A673 (cell line): ENCODE results near the gene STRN.

Experiments
- CTCF ChIP-seq: fragments of 300-800, 200-600 bp; sonication (generic); conservative IDR thresholded peaks from 2 replicates; pipeline ENCODE4 v1.5.1; 2017; ENCODE audit warnings: low read depth, mild to moderate bottlenecking, antibody characterized with exemption, low read length, moderate library complexity, mixed read lengths
- EZH2 ChIP-seq: fragments of 200-600 bp; sonication (generic); IDR thresholded peaks from 2 replicates; pipeline ENCODE4 v1.6.1; 2017; ENCODE audit warnings: borderline replicate concordance, low read depth, mild to moderate bottlenecking, mixed read lengths, antibody characterized with exemption, low read length; ENCODE audit not compliant: poor library complexity, severe bottlenecking

- no peak for TF ChIP-seq CTCF
- no peak for TF ChIP-seq EZH2
Observed at GRCh38 chr2:36904636-36905035, 61.7 kb downstream of the STRN start.
